ENCODE results near the gene RNF34.

Gene RNF34

DNA sequence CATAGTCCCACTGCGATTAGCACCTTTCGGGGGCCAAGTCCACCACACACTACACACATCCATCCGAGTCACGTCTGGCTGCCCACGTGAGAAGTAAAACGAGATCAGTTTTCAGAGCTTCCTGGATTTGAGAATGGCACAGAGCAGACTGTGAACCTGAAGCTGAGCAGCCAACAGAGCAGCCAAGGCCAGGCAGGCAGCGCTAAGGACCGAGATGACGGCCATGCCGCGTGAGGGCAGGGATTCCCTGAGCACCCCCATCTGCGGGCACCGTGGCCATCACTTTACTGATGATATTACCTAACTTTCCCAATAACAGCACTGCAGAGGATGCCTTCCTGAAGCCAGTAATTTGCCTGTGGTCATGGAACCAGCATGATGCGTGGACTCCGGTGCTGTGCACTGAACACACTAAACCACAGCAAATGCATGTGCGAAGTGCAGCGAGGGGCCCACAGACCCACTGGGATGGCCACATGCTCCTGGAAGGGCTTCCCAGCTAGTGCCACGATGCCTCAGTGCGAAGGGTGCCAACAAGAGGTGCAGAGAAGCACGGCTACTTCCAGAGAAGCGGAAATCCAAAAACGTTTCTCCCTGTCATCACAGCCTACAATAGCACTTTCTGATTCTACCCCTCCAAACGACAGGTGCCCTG is 56.0 kb downstream of the RNF34 start:
- Histone ChIP-seq H4K20me1 (ENCODE audit: low read depth, low read length) (peaks cover 3% of the 10 kb centered on the region; the same call in 1 of the 2 replicates), H3F3A (ENCODE audit: insufficient read depth) (no peaks in the 10 kb centered on the region), H3K27me3 (ENCODE audit: low read length) (no peaks in the 10 kb centered on the region), H3K9me2 (replicated peaks; ENCODE audit: insufficient read depth, low read length) (no peaks in the 10 kb centered on the region), H3K79me2 (ENCODE audit: insufficient read depth, low read length) (peaks cover 79% of the 10 kb centered on the region), H2AFZ (ENCODE audit: low read depth, low read length, severe bottlenecking) (no peak overlapping the region), H3K4me2 (ENCODE audit: low read depth, low read length, poor library complexity, severe bottlenecking) (no peak overlapping the region), H3K27ac (ENCODE audit: low read depth, low read length) (no peak overlapping the region), H3K9ac (ENCODE audit: low read length) (no peak overlapping the region), H3K4me3 (ENCODE audit: insufficient read depth, low read length, poor library complexity, severe bottlenecking) (no peak overlapping the region), H3K36me3 (ENCODE audit: low read length) (no peaks in the 10 kb centered on the region; the same call in 1 of the 2 replicates), H3K9me3 (ENCODE audit: insufficient read depth, low read length) (no peaks in the 10 kb centered on the region)
- no peak for TF ChIP-seq EZH2phosphoT487 (conservative IDR thresholded peaks at IDR 0.05; ENCODE audit: low read length)
- TF ChIP-seq, protein P1, sequence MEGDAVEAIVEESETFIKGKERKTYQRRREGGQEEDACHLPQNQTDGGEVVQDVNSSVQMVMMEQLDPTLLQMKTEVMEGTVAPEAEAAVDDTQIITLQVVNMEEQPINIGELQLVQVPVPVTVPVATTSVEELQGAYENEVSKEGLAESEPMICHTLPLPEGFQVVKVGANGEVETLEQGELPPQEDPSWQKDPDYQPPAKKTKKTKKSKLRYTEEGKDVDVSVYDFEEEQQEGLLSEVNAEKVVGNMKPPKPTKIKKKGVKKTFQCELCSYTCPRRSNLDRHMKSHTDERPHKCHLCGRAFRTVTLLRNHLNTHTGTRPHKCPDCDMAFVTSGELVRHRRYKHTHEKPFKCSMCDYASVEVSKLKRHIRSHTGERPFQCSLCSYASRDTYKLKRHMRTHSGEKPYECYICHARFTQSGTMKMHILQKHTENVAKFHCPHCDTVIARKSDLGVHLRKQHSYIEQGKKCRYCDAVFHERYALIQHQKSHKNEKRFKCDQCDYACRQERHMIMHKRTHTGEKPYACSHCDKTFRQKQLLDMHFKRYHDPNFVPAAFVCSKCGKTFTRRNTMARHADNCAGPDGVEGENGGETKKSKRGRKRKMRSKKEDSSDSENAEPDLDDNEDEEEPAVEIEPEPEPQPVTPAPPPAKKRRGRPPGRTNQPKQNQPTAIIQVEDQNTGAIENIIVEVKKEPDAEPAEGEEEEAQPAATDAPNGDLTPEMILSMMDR (IDR thresholded peaks at IDR 0.05; ENCODE audit: insufficient read depth, low read length, poor library complexity, severe bottlenecking), result no peak

DNA sequence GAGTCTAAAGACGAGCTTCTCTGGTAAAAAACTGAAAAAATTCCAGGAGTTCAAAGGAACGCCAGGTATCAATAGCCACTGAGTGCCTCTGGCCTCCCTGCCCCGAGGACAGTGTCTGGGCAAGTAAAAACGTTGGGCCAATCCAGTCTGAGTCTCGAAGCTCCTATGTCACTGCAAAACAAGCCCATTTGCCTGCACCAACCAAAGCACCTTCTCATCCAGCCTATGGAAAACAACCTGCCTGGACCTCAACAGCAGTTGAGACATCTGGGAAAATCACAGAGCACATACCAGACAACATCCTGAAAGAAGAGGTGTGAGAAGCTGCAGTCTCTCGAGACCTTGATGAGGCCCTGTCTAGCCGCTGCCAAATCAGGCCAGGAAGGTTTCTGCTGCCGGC is 56.6 kb downstream of the RNF34 start:
- TF ChIP-seq, protein P1 (IDR thresholded peaks at IDR 0.05; ENCODE audit: insufficient read depth, low read length, poor library complexity, severe bottlenecking), result no peak
- TF ChIP-seq EZH2phosphoT487 (conservative IDR thresholded peaks at IDR 0.05; ENCODE audit: low read length), result no peak
- no peak overlapping the region for H3K4me3 ChIP-seq (ENCODE audit: insufficient read depth, low read length, poor library complexity, severe bottlenecking)
- H2AFZ ChIP-seq (ENCODE audit: low read depth, low read length, severe bottlenecking), result no peak overlapping the region
- peaks cover 3% of the 10 kb centered on the region; the same call in 1 of the 2 replicates for H4K20me1 ChIP-seq (ENCODE audit: low read depth, low read length)
- no peaks in the 10 kb centered on the region for H3K9me3 ChIP-seq (ENCODE audit: insufficient read depth, low read length)
- no peaks in the 10 kb centered on the region for H3K27me3 ChIP-seq (ENCODE audit: low read length)
- no peaks in the 10 kb centered on the region for H3F3A ChIP-seq (ENCODE audit: insufficient read depth)
- H3K4me2 ChIP-seq (ENCODE audit: low read depth, low read length, poor library complexity, severe bottlenecking), result no peak overlapping the region
- H3K9me2 ChIP-seq (replicated peaks; ENCODE audit: insufficient read depth, low read length), result no peaks in the 10 kb centered on the region
- no peaks in the 10 kb centered on the region; the same call in 1 of the 2 replicates for H3K36me3 ChIP-seq (ENCODE audit: low read length)
- H3K27ac ChIP-seq (ENCODE audit: low read depth, low read length), result no peak overlapping the region
- peaks cover 85% of the 10 kb centered on the region for H3K79me2 ChIP-seq (ENCODE audit: insufficient read depth, low read length)
- H3K9ac ChIP-seq (ENCODE audit: low read length), result no peak overlapping the region

DNA sequence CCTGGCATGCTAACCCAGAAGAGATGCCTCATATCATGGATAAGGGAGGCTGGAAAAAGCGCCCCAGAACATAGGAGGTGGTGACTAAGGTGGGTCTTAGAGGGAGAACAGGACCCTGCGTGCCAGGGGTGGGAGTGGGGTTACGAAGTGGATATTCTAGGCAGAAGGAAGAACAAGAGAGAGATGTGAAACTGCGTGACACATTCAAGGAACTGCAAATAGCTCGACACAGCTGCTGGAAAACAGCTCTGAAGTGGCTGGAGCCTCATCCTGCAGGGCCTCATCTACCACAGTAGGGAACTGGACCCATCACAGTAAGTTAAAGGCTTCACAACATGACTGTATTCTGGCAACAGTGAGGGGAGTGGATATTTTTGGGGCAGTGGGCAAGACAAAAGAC is 61.1 kb downstream of the RNF34 start:
- Histone ChIP-seq H3K9me2 (replicated peaks; ENCODE audit: insufficient read depth, low read length) (no peaks in the 10 kb centered on the region), H3K9ac (ENCODE audit: low read length) (no peak overlapping the region), H3K4me3 (ENCODE audit: insufficient read depth, low read length, poor library complexity, severe bottlenecking) (no peak overlapping the region), H4K20me1 (ENCODE audit: low read depth, low read length) (no peaks in the 10 kb centered on the region; the same call in 1 of the 2 replicates), H3K27me3 (ENCODE audit: low read length) (no peaks in the 10 kb centered on the region), H3K4me2 (ENCODE audit: low read depth, low read length, poor library complexity, severe bottlenecking) (no peak overlapping the region), H3K27ac (ENCODE audit: low read depth, low read length) (no peak overlapping the region), H3K9me3 (ENCODE audit: insufficient read depth, low read length) (no peaks in the 10 kb centered on the region), H3K79me2 (ENCODE audit: insufficient read depth, low read length) (peaks cover 100% of the 10 kb centered on the region), H3K36me3 (ENCODE audit: low read length) (no peaks in the 10 kb centered on the region), H3F3A (ENCODE audit: insufficient read depth) (0 out of 2 replicates have a peak, but pooled peaks cover under 1% of the 10 kb centered on the region), H2AFZ (ENCODE audit: low read depth, low read length, severe bottlenecking) (no peak overlapping the region)
- TF ChIP-seq, protein P1 (IDR thresholded peaks at IDR 0.05; ENCODE audit: insufficient read depth, low read length, poor library complexity, severe bottlenecking), result no peak

Measured in SU-DHL-6 (cell line).